LNCAP (cell line): ENCODE results near the gene ARVCF.

Experiments
- TF ChIP-seq, protein P1 (sequence below): fragments of 450-650 bp; IDR thresholded peaks from 2 replicates; pipeline ENCODE4 v1.5.1; 2017; ENCODE audit warnings: mild to moderate bottlenecking

The ARVCF gene

DNA sequence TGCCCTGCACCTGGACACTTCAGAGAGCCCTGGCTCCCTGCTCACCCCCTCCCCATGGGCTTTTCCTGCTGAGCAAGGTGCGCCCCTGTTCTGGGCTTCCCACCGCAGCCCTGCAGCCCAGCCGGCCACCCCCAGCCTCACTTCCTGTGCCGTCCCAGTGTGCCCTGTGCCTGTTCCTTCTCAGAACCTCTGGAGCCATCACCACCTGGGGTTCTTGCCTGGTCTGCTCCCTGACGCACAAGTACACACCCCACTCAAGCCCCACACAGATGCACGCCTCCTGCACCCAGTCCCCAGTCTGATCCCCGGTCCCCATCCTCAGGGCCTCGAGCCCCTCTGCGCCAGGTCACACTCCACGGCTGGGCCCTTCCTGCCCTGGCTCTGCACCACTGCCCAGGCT is 39.5 kb upstream of the ARVCF start:
- TF ChIP-seq, protein P1, sequence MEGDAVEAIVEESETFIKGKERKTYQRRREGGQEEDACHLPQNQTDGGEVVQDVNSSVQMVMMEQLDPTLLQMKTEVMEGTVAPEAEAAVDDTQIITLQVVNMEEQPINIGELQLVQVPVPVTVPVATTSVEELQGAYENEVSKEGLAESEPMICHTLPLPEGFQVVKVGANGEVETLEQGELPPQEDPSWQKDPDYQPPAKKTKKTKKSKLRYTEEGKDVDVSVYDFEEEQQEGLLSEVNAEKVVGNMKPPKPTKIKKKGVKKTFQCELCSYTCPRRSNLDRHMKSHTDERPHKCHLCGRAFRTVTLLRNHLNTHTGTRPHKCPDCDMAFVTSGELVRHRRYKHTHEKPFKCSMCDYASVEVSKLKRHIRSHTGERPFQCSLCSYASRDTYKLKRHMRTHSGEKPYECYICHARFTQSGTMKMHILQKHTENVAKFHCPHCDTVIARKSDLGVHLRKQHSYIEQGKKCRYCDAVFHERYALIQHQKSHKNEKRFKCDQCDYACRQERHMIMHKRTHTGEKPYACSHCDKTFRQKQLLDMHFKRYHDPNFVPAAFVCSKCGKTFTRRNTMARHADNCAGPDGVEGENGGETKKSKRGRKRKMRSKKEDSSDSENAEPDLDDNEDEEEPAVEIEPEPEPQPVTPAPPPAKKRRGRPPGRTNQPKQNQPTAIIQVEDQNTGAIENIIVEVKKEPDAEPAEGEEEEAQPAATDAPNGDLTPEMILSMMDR = no peak

GRCh38 chr22:20055654-20056053 is 39.0 kb upstream of the ARVCF start:
- TF ChIP-seq, protein P1 = no peak

- TF ChIP-seq, protein P1 = no peak
These were observed 38.5 kb upstream of the ARVCF start for GRCh38 chr22:20055144-20055543.

DNA sequence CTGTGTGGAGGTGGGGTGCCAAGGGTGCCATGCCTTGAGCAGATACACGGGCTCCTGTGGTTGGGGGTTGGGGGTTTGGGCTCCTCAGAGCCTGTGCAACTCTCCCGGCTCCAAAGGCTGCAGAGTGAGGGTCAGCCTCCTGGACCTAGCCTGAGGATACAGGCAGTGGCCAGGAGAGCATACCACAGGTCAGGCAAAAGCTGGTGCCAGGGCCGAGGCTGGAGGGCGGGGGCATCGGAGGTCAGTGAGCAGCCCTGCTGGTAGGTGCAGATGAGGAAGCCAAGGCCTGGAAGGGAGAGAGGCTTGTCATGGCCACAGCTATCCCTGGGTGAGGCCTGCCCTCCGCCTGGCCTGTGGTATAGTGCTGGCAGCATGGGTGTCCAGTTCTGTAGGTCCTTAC is 37.9 kb upstream of the ARVCF start:
- TF ChIP-seq, protein P1 = no peak

- TF ChIP-seq, protein P1 = no peak
These were observed 37.4 kb upstream of the ARVCF start for GRCh38 chr22:20054034-20054427.

- TF ChIP-seq, protein P1 = no peak
These were observed 36.9 kb upstream of the ARVCF start for GRCh38 chr22:20053407-20054033.

DNA sequence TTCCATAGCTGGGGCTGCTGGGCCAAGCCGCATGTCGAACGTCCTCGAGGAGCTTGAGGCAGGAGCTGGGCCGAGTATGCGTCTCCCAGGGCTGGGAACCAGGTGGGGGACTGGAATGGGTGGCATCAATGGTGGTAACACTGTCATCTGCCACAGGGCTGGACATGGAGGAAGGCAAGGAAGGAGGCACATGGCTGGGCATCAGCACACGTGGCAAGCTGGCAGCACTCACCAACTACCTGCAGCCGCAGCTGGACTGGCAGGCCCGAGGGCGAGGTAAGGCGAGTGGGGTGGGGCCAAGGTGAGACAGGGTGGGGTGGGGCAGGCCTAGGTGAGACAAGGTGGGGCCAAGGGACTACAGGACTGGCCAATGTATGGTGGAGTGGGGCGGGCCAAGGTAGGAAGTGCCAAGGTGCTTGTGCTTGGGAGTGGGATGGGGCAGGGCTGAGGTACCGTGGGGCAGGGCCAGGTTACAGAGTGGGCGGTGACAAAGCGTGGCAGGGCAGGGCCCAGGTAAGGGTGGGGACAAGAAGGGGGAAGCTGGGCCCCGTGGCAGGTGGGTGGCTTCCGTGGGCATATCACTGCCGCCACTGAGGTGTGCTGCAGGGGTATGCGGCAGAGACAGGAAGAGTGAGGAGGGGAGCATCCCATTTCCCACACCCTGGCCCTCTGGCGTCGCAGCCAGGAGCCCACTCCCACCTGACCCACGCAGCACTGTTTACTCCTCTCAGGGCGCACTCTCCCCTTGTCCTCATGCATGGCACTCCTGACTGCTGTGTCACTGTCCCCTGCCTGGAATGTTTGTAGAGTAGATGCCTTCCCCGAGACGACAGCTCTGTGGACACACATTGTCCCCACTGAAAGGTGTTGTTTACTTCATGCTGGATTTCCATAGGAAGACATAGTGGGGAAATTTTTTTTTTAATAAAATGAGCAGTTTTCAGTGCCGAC is 36.0 kb upstream of the ARVCF start:
- TF ChIP-seq, protein P1 = no peak
